Vagina (tissue), 2 donors: ENCODE data around the gene CGNL1.

Source experiments
- CTCF ChIP-seq, 3 experiments: fragments of 450-650 bp in 2 of 3; fragments of 200-600 bp in 1 of 3; sonication (generic) in 1 of 3; IDR thresholded peaks; one replicate each; pipeline ENCODE4 v1.5.1; 2017 to 2019; ENCODE audit warnings: antibody characterized with exemption in 3 of 3, mild to moderate bottlenecking in 2 of 3, moderate library complexity in 2 of 3
- POLR2A ChIP-seq, 2 donors: fragments of 450-650 bp; IDR thresholded peaks; one replicate each; pipeline ENCODE4 v1.6.1; 2017; ENCODE audit warnings: antibody characterized with exemption in 2 of 2, mild to moderate bottlenecking in 2 of 2, moderate library complexity in 2 of 2
- POLR2AphosphoS5 ChIP-seq, 2 donors: sonication (generic); formaldehyde crosslinking; IDR thresholded peaks; one replicate each; pipeline ENCODE4 v1.9.0; 2017; ENCODE audit warnings: antibody characterized with exemption in 2 of 2, mild to moderate bottlenecking in 2 of 2, low read depth in 1 of 2; ENCODE audit not compliant: insufficient read depth in 1 of 2

GRCh38 chr15:57503051-57503702 lies 126.9 kb downstream of the CGNL1 start:
- no peak for TF ChIP-seq POLR2A (IDR thresholded peaks at IDR 0.05)
- no peak for TF ChIP-seq CTCF (IDR thresholded peaks at IDR 0.05)
- no peak for TF ChIP-seq POLR2AphosphoS5 (IDR thresholded peaks at IDR 0.05; ENCODE audit: insufficient read depth in 1 of 2, low read depth in 1 of 2)
